Hepatocyte (in vitro differentiated cells): ENCODE results near the gene SIVA1.

Experiments
- CTCF ChIP-seq: fragments of 200-600 bp; sonication (generic); IDR thresholded peaks from 2 replicates; pipeline ENCODE4 v1.5.1; 2016; ENCODE audit warnings: antibody characterized with exemption, mild to moderate bottlenecking; ENCODE audit not compliant: poor library complexity
- EZH2 ChIP-seq: fragments of 200-600 bp; sonication (generic); IDR thresholded peaks from 2 replicates; pipeline ENCODE4 v1.6.1; 2016; ENCODE audit warnings: antibody characterized with exemption, mild to moderate bottlenecking, borderline replicate concordance

- TF ChIP-seq CTCF (no peak), EZH2 (no peak)
Observed at GRCh38 chr14:104786726-104787675, 34.1 kb downstream of the SIVA1 start.
